Activated CD4-positive, alpha-beta memory T cell treated with anti-CD3 and anti-CD28 coated beads for 36 hours (primary cell): ENCODE data around the gene UNC93A. TPM values are rescaled to one million over a fixed set of nuclear protein-coding genes. Genes with fewer than 3 reads are reported as not detected.
"Not testable (repeated sequence)": the region's sequence is repeated elsewhere in the genome, so short reads cannot be mapped to it uniquely, and the experiment has no call there.

Experiments used
- CTCF ChIA-PET: fragments of 350-600 bp; sonication (Branson Sonifier 250); formaldehyde crosslinking; loops from one replicate; lab custom pipeline; 2021; ENCODE audit warnings: antibody characterized with exemption, inconsistent platforms; lab: Charles Lee
- POLR2A ChIA-PET: fragments of 350-600 bp; sonication (Branson Sonifier 250); formaldehyde crosslinking; loops from one replicate; lab custom pipeline; 2021; ENCODE audit warnings: antibody characterized with exemption; lab: Charles Lee
- DNase-seq: peaks from one replicate; pipeline ENCODE4 v3.0.0-alpha.2; 2020
- H3K27ac Mint-ChIP-seq: one replicate; pipeline ENCODE4 v1.8.0; 2021; ENCODE audit warnings: mixed read lengths
- H3K27me3 Mint-ChIP-seq: one replicate; pipeline ENCODE4 v1.8.0; 2021; ENCODE audit warnings: mixed read lengths
- H3K36me3 Mint-ChIP-seq: one replicate; pipeline ENCODE4 v1.8.0; 2021; ENCODE audit warnings: mixed read lengths
- H3K4me1 Mint-ChIP-seq: one replicate; pipeline ENCODE4 v1.8.0; 2021; ENCODE audit warnings: low read depth, mixed read lengths
- H3K4me3 Mint-ChIP-seq: one replicate; pipeline ENCODE4 v1.8.0; 2021; ENCODE audit warnings: mild to moderate bottlenecking, mixed read lengths
- H3K9me3 Mint-ChIP-seq: one replicate; pipeline ENCODE4 v1.8.0; 2021; ENCODE audit warnings: mixed read lengths
- intact Hi-C: fragments of 100-400 bp; cut with micrococcal nuclease; formaldehyde crosslinking; loops from one replicate; pipeline ENCODE4 v1.15.1; 2023
- total RNA-seq, 2 experiments: library from RNA; stranded (reverse); gene quantifications; one replicate each; pipeline ENCODE4 v1.2.3, GENCODE V29; 2021

UNC93A gene
- total RNA-seq, 2 experiments from 2014 or later: not detected

DNA sequence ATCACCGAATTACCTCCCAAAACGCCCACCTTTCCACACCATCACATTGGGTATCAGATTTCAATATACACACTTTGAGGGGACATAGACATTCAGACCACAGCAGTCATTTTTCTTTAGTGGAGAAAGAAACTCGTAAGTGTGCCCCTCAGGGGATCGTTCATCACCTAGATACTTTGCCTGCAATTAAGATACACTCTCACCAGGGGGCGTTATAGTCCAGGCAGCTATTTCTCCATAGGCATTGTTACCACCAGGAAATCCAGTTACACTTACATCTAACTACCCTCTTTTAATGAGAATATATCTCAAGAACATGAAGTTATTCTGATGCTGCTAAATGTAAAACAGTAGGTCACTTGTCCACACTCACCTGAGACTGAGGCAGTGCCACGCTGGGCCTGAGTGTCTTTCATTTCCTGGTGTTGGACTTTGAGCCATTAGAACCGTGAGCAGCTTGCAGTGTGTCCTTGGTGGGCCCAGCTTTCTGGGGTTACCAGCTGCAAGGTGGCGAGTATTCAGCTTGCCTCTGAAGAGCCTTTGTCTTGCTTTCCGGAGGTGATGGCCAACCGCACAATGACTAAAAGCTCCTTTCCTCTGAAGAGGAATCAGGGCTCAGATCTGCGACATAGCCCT, 35.1 kb upstream of the UNC93A start:
- CTCF ChIA-PET: interaction anchor here (1.4 kb wide), 1 partner anchor 34 kb away, joined by 4 read pairs; no protein-coding TSS in a partner anchor
- H3K27ac Mint-ChIP-seq: no peak overlapping the region
- H3K27me3 Mint-ChIP-seq: peaks cover 26% of the 10 kb centered on the region
- H3K9me3 Mint-ChIP-seq: peaks cover 4% of the 10 kb centered on the region
- H3K4me3 Mint-ChIP-seq: no peak overlapping the region
- POLR2A ChIA-PET: no interaction called here
- no peaks in the 10 kb centered on the region for H3K4me1 Mint-ChIP-seq
- intact Hi-C loops: no loop called here
- no peaks in the 10 kb centered on the region for H3K36me3 Mint-ChIP-seq
- no peak for DNase-seq

- Mint-ChIP-seq H3K4me3 (no peak overlapping the region), H3K36me3 (no peaks in the 10 kb centered on the region), H3K27ac (no peak overlapping the region), H3K4me1 (no peaks in the 10 kb centered on the region), H3K9me3 (peaks cover 6% of the 10 kb centered on the region), H3K27me3 (peaks cover 42% of the 10 kb centered on the region)
- intact Hi-C loops: no loop called here
- POLR2A ChIA-PET: no interaction called here
- DNase-seq: no peak
- CTCF ChIA-PET: no interaction called here
Observed at GRCh38 chr6:167258646-167259045, 32.5 kb upstream of the UNC93A start.

GRCh38 chr6:167266057-167266829, 24.9 kb upstream of the UNC93A start:
- CTCF ChIA-PET, DNase-seq, H3K27ac Mint-ChIP-seq, H3K9me3 Mint-ChIP-seq, H3K36me3 Mint-ChIP-seq, intact Hi-C loops, H3K4me3 Mint-ChIP-seq, POLR2A ChIA-PET, H3K4me1 Mint-ChIP-seq: not testable (repeated sequence)
- peaks cover 27% of the 10 kb centered on the region for H3K27me3 Mint-ChIP-seq

- ChIA-PET POLR2A (no interaction called here), CTCF (no interaction called here)
- Mint-ChIP-seq H3K27ac (no peak overlapping the region), H3K4me1 (no peaks in the 10 kb centered on the region), H3K36me3 (no peaks in the 10 kb centered on the region), H3K4me3 (no peak overlapping the region), H3K9me3 (peaks cover 3% of the 10 kb centered on the region), H3K27me3 (peaks cover 22% of the 10 kb centered on the region)
- intact Hi-C loops: no loop called here
- no peak for DNase-seq
Observed at GRCh38 chr6:167266830-167267555, 24.1 kb upstream of the UNC93A start.

GRCh38 chr6:167267556-167267898, 23.6 kb upstream of the UNC93A start:
- H3K36me3 Mint-ChIP-seq, H3K4me1 Mint-ChIP-seq, H3K27ac Mint-ChIP-seq, POLR2A ChIA-PET, H3K4me3 Mint-ChIP-seq, DNase-seq, CTCF ChIA-PET, intact Hi-C loops, H3K9me3 Mint-ChIP-seq: not testable (repeated sequence)
- H3K27me3 Mint-ChIP-seq: peaks cover 18% of the 10 kb centered on the region

DNA sequence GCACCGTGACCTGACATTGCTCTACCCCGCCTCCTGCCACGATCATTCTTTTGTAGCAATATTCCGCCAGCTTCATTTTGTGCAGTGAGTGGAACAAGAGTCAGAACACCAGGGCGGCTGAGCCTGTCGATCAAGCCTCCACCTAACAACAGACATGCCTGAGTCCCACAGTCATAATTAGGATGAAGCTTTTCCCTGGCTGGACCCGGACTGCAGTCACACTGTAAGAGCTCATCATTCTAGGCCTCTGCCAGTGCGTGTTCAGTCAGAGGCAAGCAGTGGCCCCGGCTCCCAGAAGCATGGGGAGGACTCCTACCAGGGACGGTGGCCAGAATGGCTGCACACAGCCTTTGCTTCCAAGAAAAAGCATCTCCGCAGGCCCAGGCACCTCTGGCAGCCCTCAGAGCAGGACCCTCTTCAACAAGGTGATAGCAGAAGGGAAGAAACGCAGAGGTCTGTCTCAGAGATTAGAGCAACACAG, 23.2 kb upstream of the UNC93A start:
- Mint-ChIP-seq H3K4me3 (no peak overlapping the region), H3K4me1 (no peaks in the 10 kb centered on the region), H3K9me3 (no peaks in the 10 kb centered on the region), H3K36me3 (no peaks in the 10 kb centered on the region), H3K27ac (no peak overlapping the region), H3K27me3 (peaks cover 13% of the 10 kb centered on the region)
- intact Hi-C loops: no loop called here
- ChIA-PET POLR2A (no interaction called here), CTCF (no interaction called here)
- DNase-seq: no peak

DNA sequence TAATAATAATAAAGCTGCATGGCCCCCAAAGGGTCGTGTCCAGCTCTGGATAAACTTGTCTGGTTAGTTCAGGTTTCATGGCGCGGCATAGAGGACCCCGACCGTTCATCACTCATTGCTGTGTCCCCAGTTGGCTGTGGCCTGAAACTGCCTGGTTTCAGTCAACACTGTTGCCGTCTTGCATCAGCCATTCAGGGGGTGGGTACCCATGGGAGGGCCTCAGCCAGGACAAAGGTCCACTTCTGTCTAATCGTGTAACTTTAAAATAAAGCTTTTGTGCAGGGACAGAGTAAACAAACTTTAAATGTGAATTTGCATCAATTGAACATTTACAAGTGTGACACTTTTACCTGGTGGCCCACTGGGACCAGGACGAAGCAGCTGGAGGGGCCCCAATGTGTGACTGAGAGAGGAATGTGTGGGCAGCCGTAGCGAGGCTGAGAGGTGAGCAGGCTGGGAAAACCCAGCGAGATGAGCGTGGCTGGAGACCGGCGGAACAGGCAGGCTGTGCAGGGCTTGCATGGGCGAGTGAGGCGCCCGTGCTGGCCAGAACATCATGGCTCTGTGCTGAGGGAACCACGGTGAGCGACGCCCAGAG, 22.3 kb upstream of the UNC93A start:
- Mint-ChIP-seq H3K27ac (no peak overlapping the region), H3K4me1 (no peaks in the 10 kb centered on the region), H3K9me3 (no peaks in the 10 kb centered on the region), H3K27me3 (peaks cover 13% of the 10 kb centered on the region), H3K36me3 (no peaks in the 10 kb centered on the region), H3K4me3 (no peak overlapping the region)
- ChIA-PET POLR2A (no interaction called here), CTCF (no interaction called here)
- no peak for DNase-seq
- intact Hi-C loops: no loop called here

- ChIA-PET POLR2A (no interaction called here), CTCF (interaction anchor here (1.2 kb wide), 1 partner anchor 20 kb away, joined by 3 read pairs; no protein-coding TSS in a partner anchor)
- DNase-seq: no peak
- Mint-ChIP-seq H3K27ac (no peak overlapping the region), H3K27me3 (peaks cover 8% of the 10 kb centered on the region), H3K36me3 (no peaks in the 10 kb centered on the region), H3K4me3 (no peak overlapping the region), H3K9me3 (no peaks in the 10 kb centered on the region), H3K4me1 (no peaks in the 10 kb centered on the region)
- intact Hi-C loops: no loop called here
Observed at GRCh38 chr6:167270499-167271311, 20.4 kb upstream of the UNC93A start.

GRCh38 chr6:167272151-167272550, 19.0 kb upstream of the UNC93A start:
- Mint-ChIP-seq H3K4me3 (no peak overlapping the region), H3K27ac (no peak overlapping the region), H3K4me1 (no peaks in the 10 kb centered on the region), H3K36me3 (no peaks in the 10 kb centered on the region), H3K9me3 (no peaks in the 10 kb centered on the region), H3K27me3 (peaks cover 9% of the 10 kb centered on the region)
- intact Hi-C loops: no loop called here
- ChIA-PET CTCF (no interaction called here), POLR2A (no interaction called here)
- DNase-seq: no peak

GRCh38 chr6:167272696-167273379, 18.3 kb upstream of the UNC93A start:
- Mint-ChIP-seq H3K27me3 (peaks cover 14% of the 10 kb centered on the region), H3K4me1 (no peaks in the 10 kb centered on the region), H3K9me3 (no peaks in the 10 kb centered on the region), H3K36me3 (no peaks in the 10 kb centered on the region), H3K4me3 (no peak overlapping the region), H3K27ac (no peak overlapping the region)
- DNase-seq: no peak
- intact Hi-C loops: no loop called here
- POLR2A ChIA-PET: no interaction called here
- CTCF ChIA-PET: no interaction called here

GRCh38 chr6:167274270-167274669, 16.8 kb upstream of the UNC93A start:
- H3K4me1 Mint-ChIP-seq: no peaks in the 10 kb centered on the region
- no peak overlapping the region for H3K4me3 Mint-ChIP-seq
- H3K9me3 Mint-ChIP-seq: no peaks in the 10 kb centered on the region
- POLR2A ChIA-PET: no interaction called here
- no peaks in the 10 kb centered on the region for H3K36me3 Mint-ChIP-seq
- no peak for DNase-seq
- CTCF ChIA-PET: interaction anchor here (1.2 to 1.6 kb wide), 2 partner anchors 14 to 16 kb away, joined by 3 to 6 read pairs; no protein-coding TSS in a partner anchor
- intact Hi-C loops: no loop called here
- H3K27me3 Mint-ChIP-seq: peaks cover 18% of the 10 kb centered on the region
- H3K27ac Mint-ChIP-seq: no peak overlapping the region
